SH-SY5Y (cell line): ENCODE data around the gene TEP1.

Experiments used
- GATA2 ChIP-seq: IDR thresholded peaks from 2 replicates; pipeline ENCODE4 v1.6.1; 2011; ENCODE audit warnings: mild to moderate bottlenecking, low read depth, low read length
- GATA3 ChIP-seq: IDR thresholded peaks from 2 replicates; pipeline ENCODE4 v1.6.1; 2011; ENCODE audit warnings: low read depth, mild to moderate bottlenecking, low read length, moderate library complexity

GRCh38 chr14:20334017-20334416 lies 79.3 kb downstream of the TEP1 start:
- no peak for TF ChIP-seq GATA2
- TF ChIP-seq GATA3, result no peak
